Epithelial cell of proximal tubule (primary cell): Measurements from ENCODE around the gene GPRC5A. TPM values are rescaled to one million over a fixed set of nuclear protein-coding genes. Genes with fewer than 3 reads are reported as not detected.

Source experiments
- DNase-seq: peaks from one replicate; pipeline ENCODE4 v3.0.0-alpha.2; 2011; ENCODE audit warnings: low read depth
- H3K4me3 ChIP-seq: 2 replicates; pipeline ENCODE4 v1.5.1; 2011; ENCODE audit warnings: low read depth, mild to moderate bottlenecking, low read length
- CTCF ChIP-seq: conservative IDR thresholded peaks from 2 replicates; pipeline ENCODE4 v1.5.1; 2012; ENCODE audit warnings: low read depth, mild to moderate bottlenecking, low read length
- total RNA-seq: library from RNA; depleted of rRNA; stranded (reverse); fragments of >200 nt; gene quantifications from 2 replicates; pipeline ENCODE4 v1.2.3, GENCODE V29; 2015

The GPRC5A gene
- total RNA-seq, 1 donor from 2014 or later, result 84.4 TPM

GRCh38 chr12:12897302-12897701 is 5.9 kb downstream of the GPRC5A start:
- TF ChIP-seq CTCF, result no peak
- DNase-seq, result no peak
- H3K4me3 ChIP-seq, result no peak overlapping the region

GRCh38 chr12:12898136-12898717 is 6.9 kb downstream of the GPRC5A start:
- no peak for DNase-seq
- no peak overlapping the region for H3K4me3 ChIP-seq
- no peak for TF ChIP-seq CTCF

- no peak for DNase-seq
- TF ChIP-seq CTCF, result no peak
- no peak overlapping the region for H3K4me3 ChIP-seq
These were observed 7.6 kb downstream of the GPRC5A start for GRCh38 chr12:12898911-12899511.

- no peak overlapping the region for H3K4me3 ChIP-seq
- peak; percentile 83 for DNase-seq
- TF ChIP-seq CTCF, result no peak
These were observed 8.4 kb downstream of the GPRC5A start for GRCh38 chr12:12899530-12900380.

GRCh38 chr12:12900786-12901157 is 9.4 kb downstream of the GPRC5A start:
- DNase-seq, result no peak
- no peak for TF ChIP-seq CTCF
- H3K4me3 ChIP-seq, result no peak overlapping the region

- peak; percentile 74 for DNase-seq
- peak overlapping the region; percentile 4 for H3K4me3 ChIP-seq
- no peak for TF ChIP-seq CTCF
These were observed 9.9 kb downstream of the GPRC5A start for GRCh38 chr12:12901158-12901791.
